H9 (cell line): Measurements from ENCODE around the gene MED15. TPM values are rescaled to one million over a fixed set of nuclear protein-coding genes. Genes with fewer than 3 reads are reported as not detected.

Experiments
- DNase-seq: peaks from one replicate; pipeline ENCODE4 v3.0.0-alpha.2; 2017
- H2AFZ ChIP-seq: one replicate; pipeline ENCODE4 v1.6.1; 2013; ENCODE audit warnings: mild to moderate bottlenecking, low read length, control low read depth, moderate library complexity
- H2AK5ac ChIP-seq: 2 replicates; pipeline ENCODE4 v1.6.1; 2013; ENCODE audit warnings: low read length, control low read depth, mixed read lengths; ENCODE audit not compliant: insufficient read length
- H2BK120ac ChIP-seq: one replicate; pipeline ENCODE4 v1.6.1; 2013; ENCODE audit warnings: low read depth, mild to moderate bottlenecking, low read length, control low read depth, inconsistent platforms; ENCODE audit not compliant: poor library complexity, severe bottlenecking
- H2BK12ac ChIP-seq: 2 replicates; pipeline ENCODE4 v1.6.1; 2013; ENCODE audit warnings: low read length, control low read depth, mixed read lengths, low read depth; ENCODE audit not compliant: insufficient read length
- H2BK15ac ChIP-seq: 2 replicates; pipeline ENCODE4 v1.6.1; 2013; ENCODE audit warnings: low read depth, low read length, control low read depth
- H2BK20ac ChIP-seq: one replicate; pipeline ENCODE4 v1.6.1; 2013; ENCODE audit warnings: low read depth, mild to moderate bottlenecking, low read length, control low read depth, inconsistent platforms; ENCODE audit not compliant: poor library complexity, severe bottlenecking
- H2BK5ac ChIP-seq: 2 replicates; pipeline ENCODE4 v1.6.1; 2013; ENCODE audit warnings: low read length, control low read depth, mixed read lengths; ENCODE audit not compliant: insufficient read length
- H3K14ac ChIP-seq: 2 replicates; pipeline ENCODE4 v1.6.1; 2013; ENCODE audit warnings: low read length, control low read depth; ENCODE audit not compliant: insufficient read depth
- H3K18ac ChIP-seq: 2 replicates; pipeline ENCODE4 v1.6.1; 2013; ENCODE audit warnings: low read depth, mild to moderate bottlenecking, mixed read lengths, low read length, control low read depth; ENCODE audit not compliant: insufficient read length
- H3K23ac ChIP-seq: 2 replicates; pipeline ENCODE4 v1.6.1; 2013; ENCODE audit warnings: low read length, control low read depth, mixed read lengths, low read depth; ENCODE audit not compliant: insufficient read length
- H3K23me2 ChIP-seq: 2 replicates; pipeline ENCODE4 v1.6.1; 2013; ENCODE audit warnings: low read depth, mild to moderate bottlenecking, mixed read lengths, low read length, control low read depth; ENCODE audit not compliant: insufficient read length, poor library complexity, severe bottlenecking
- H3K27ac ChIP-seq: 2 replicates; pipeline ENCODE4 v1.5.1; 2013; ENCODE audit warnings: low read length, control low read depth, mixed read lengths, low read depth; ENCODE audit not compliant: insufficient read length
- H3K27me3 ChIP-seq: 2 replicates; pipeline ENCODE4 v1.6.1; 2013; ENCODE audit warnings: low read length, control low read depth, inconsistent platforms; ENCODE audit not compliant: insufficient read depth
- H3K4ac ChIP-seq: 2 replicates; pipeline ENCODE4 v1.6.1; 2013; ENCODE audit warnings: low read depth, mild to moderate bottlenecking, control low read depth, inconsistent platforms, low read length, moderate library complexity
- H3K4me1 ChIP-seq: 2 replicates; pipeline ENCODE4 v1.6.1; 2013; ENCODE audit warnings: low read length, control low read depth, inconsistent platforms; ENCODE audit not compliant: insufficient read depth
- H3K4me2 ChIP-seq: 2 replicates; pipeline ENCODE4 v1.6.1; 2013; ENCODE audit warnings: low read length, control low read depth, mixed read lengths; ENCODE audit not compliant: insufficient read length, insufficient read depth
- H3K56ac ChIP-seq: 2 replicates; pipeline ENCODE4 v1.6.1; 2013; ENCODE audit warnings: low read depth, mild to moderate bottlenecking, mixed read lengths, low read length, control low read depth; ENCODE audit not compliant: insufficient read length
- H3K79me1 ChIP-seq: 2 replicates; pipeline ENCODE4 v1.6.1; 2013; ENCODE audit warnings: low read depth, mild to moderate bottlenecking, moderate library complexity, low read length, control low read depth, inconsistent platforms; ENCODE audit not compliant: insufficient read depth, poor library complexity, severe bottlenecking
- H3K79me2 ChIP-seq: 2 replicates; pipeline ENCODE4 v1.6.1; 2013; ENCODE audit warnings: low read length, control low read depth, inconsistent platforms; ENCODE audit not compliant: insufficient read depth
- H3K9ac ChIP-seq: 2 replicates; pipeline ENCODE4 v1.6.1; 2013; ENCODE audit warnings: low read length, control low read depth, mixed read lengths; ENCODE audit not compliant: insufficient read length; ENCODE audit errors: extremely low read depth
- H3K9me3 ChIP-seq: one replicate; pipeline ENCODE4 v1.6.1; 2013; ENCODE audit warnings: low read depth, low read length, inconsistent platforms; ENCODE audit not compliant: control insufficient read depth
- H3T11ph ChIP-seq: one replicate; pipeline ENCODE4 v1.6.1; 2013; ENCODE audit warnings: mild to moderate bottlenecking, low read length, control low read depth, inconsistent platforms
- H4K20me1 ChIP-seq: one replicate; pipeline ENCODE4 v1.6.1; 2013; ENCODE audit not compliant: control insufficient read depth, insufficient read length, insufficient read depth
- H4K5ac ChIP-seq: 2 replicates; pipeline ENCODE4 v1.6.1; 2013; ENCODE audit warnings: low read depth, mild to moderate bottlenecking, mixed read lengths, low read length, control low read depth; ENCODE audit not compliant: insufficient read length
- H4K8ac ChIP-seq: replicated peaks from 2 replicates; pipeline ENCODE4 v1.6.1; 2013; ENCODE audit warnings: low read length, control low read depth, mixed read lengths, low read depth; ENCODE audit not compliant: insufficient read length
- H4K91ac ChIP-seq: 2 replicates; pipeline ENCODE4 v1.6.1; 2013; ENCODE audit warnings: low read depth, mild to moderate bottlenecking, moderate library complexity, mixed read lengths, low read length, control low read depth; ENCODE audit not compliant: insufficient read length
- H3K27ac Mint-ChIP-seq, 3 experiments: 2 replicates in 2 of 3; 3 replicates in 1 of 3; pipeline ENCODE4 v1.8.0; 2020 to 2021; ENCODE audit warnings: mixed read lengths in 3 of 3, mild to moderate bottlenecking in 1 of 3, moderate library complexity in 1 of 3
- H3K27me3 Mint-ChIP-seq: 2 replicates; pipeline ENCODE4 v1.8.0; 2021; ENCODE audit warnings: low read depth, mild to moderate bottlenecking, moderate library complexity, mixed read lengths
- H3K36me3 Mint-ChIP-seq, 3 experiments: 2 replicates in 2 of 3; 3 replicates in 1 of 3; pipeline ENCODE4 v1.8.0; 2020 to 2021; ENCODE audit warnings: low read depth in 3 of 3, mixed read lengths in 3 of 3; ENCODE audit not compliant: insufficient read depth in 1 of 3
- H3K4me1 Mint-ChIP-seq, 2 experiments: 2 replicates each; pipeline ENCODE4 v1.8.0; 2020; ENCODE audit warnings: mixed read lengths in 2 of 2
- H3K4me3 Mint-ChIP-seq, 2 experiments: 2 replicates in 1 of 2; 3 replicates in 1 of 2; pipeline ENCODE4 v1.8.0; 2020 to 2021; ENCODE audit warnings: mild to moderate bottlenecking in 2 of 2, mixed read lengths in 2 of 2, moderate library complexity in 1 of 2
- H3K9me3 Mint-ChIP-seq, 2 experiments: 2 replicates in 1 of 2; 3 replicates in 1 of 2; pipeline ENCODE4 v1.8.0; 2020; ENCODE audit warnings: mild to moderate bottlenecking in 2 of 2, mixed read lengths in 2 of 2, moderate library complexity in 1 of 2
- WGBS: extraction: QIAGEN DNeasy Blood & Tissue Kit; methylation state at CpG from one replicate; pipeline ENCODE4 v1.1.7; 2013; ENCODE audit warnings: missing lambda C conversion rate, low lambda C conversion rate, mixed read lengths; ENCODE audit not compliant: insufficient read length; ENCODE audit errors: extremely low coverage; 5-methylcytosine and 5-hydroxymethylcytosine counted together
- total RNA-seq: library from RNA; stranded (reverse); gene quantifications from 2 replicates; pipeline ENCODE4 v1.2.1, GENCODE V29; 2021
- TF ChIP-seq, protein P1 (sequence below): fragments of 200-600 bp; sonication (generic); conservative IDR thresholded peaks from 3 replicates; pipeline ENCODE4 v1.8.0; 2021; ENCODE audit warnings: antibody characterized with exemption, mild to moderate bottlenecking

The MED15 gene
- total RNA-seq, 1 experiment from 2014 or later: 47.4 TPM

DNA sequence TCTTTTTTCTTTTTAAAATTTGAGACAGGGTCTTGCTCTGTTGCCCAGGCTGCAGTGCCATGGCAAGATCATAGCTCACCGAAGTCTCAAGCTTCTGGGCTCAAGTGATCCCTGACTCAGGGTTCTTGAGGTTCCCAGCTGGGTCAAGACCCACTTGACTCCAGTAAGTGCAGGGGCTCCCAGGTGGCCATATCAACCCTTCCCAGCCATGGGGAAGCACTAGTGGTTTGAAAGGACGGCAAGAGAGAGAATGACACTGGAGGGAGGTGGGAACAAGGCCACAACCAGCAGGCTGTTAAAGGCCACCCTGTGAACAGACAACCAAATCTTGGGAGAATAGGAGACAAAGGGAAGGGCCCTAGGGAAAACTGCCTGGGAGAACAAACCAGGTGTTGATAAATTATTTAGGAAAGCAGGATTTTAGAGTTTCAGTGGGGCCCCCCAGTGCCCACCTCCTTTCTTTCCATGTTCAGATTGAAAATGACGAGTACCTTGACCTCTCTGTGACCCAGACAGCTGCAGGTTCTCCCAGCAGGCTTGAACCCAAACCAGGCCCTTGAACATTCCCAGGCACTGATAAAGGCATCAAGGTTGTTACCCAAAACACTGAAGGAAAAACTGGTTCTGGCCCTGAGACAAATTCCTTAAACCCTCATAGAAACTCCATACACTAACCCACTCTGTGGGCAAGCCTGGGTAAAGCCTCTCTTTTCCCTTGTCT lies 40.6 kb upstream of the MED15 start:
- no peak overlapping the region for H3K9ac ChIP-seq
- H3K79me1 ChIP-seq: no peaks in the 10 kb centered on the region
- no peaks in the 10 kb centered on the region for H3K23me2 ChIP-seq
- Mint-ChIP-seq H3K4me3 (no peak overlapping the region), H3K9me3 (no peaks in the 10 kb centered on the region), H3K27ac (no peak overlapping the region), H3K36me3 (peaks cover 3 to 22% (median 10%) of the 10 kb centered on the region in 3 experiments; a peak in 5 of 7 replicates), H3K27me3 (no peaks in the 10 kb centered on the region), H3K4me1 (peaks cover 8 to 14% of the 10 kb centered on the region in 2 experiments)
- no peak overlapping the region for H2BK120ac ChIP-seq
- no peak overlapping the region for H4K5ac ChIP-seq
- no peak overlapping the region for H4K91ac ChIP-seq
- H2AK5ac ChIP-seq: no peak overlapping the region
- no peak for DNase-seq
- no peak overlapping the region for H2BK5ac ChIP-seq
- no peak overlapping the region for H2BK20ac ChIP-seq
- no peak overlapping the region for H3K23ac ChIP-seq
- no peaks in the 10 kb centered on the region for H3K79me2 ChIP-seq
- H2BK12ac ChIP-seq: no peak overlapping the region
- H3K4me2 ChIP-seq: no peak overlapping the region
- no peaks in the 10 kb centered on the region for H3K27me3 ChIP-seq
- no peak overlapping the region for H3K56ac ChIP-seq
- no CpG with 5 or more reads among the region's 3 CpGs for WGBS
- H3K4ac ChIP-seq: no peak overlapping the region
- no peak overlapping the region for H3K14ac ChIP-seq
- H2BK15ac ChIP-seq: no peak overlapping the region
- H3K4me1 ChIP-seq: peaks cover 3% of the 10 kb centered on the region; the same call in 1 of the 2 replicates
- no peaks in the 10 kb centered on the region for H3K9me3 ChIP-seq
- no peak overlapping the region for H4K8ac ChIP-seq
- H3K27ac ChIP-seq: no peak overlapping the region
- TF ChIP-seq, protein P1, sequence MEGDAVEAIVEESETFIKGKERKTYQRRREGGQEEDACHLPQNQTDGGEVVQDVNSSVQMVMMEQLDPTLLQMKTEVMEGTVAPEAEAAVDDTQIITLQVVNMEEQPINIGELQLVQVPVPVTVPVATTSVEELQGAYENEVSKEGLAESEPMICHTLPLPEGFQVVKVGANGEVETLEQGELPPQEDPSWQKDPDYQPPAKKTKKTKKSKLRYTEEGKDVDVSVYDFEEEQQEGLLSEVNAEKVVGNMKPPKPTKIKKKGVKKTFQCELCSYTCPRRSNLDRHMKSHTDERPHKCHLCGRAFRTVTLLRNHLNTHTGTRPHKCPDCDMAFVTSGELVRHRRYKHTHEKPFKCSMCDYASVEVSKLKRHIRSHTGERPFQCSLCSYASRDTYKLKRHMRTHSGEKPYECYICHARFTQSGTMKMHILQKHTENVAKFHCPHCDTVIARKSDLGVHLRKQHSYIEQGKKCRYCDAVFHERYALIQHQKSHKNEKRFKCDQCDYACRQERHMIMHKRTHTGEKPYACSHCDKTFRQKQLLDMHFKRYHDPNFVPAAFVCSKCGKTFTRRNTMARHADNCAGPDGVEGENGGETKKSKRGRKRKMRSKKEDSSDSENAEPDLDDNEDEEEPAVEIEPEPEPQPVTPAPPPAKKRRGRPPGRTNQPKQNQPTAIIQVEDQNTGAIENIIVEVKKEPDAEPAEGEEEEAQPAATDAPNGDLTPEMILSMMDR: no peak
- H2AFZ ChIP-seq: no peak overlapping the region
- H3K18ac ChIP-seq: no peak overlapping the region
- H4K20me1 ChIP-seq: no peaks in the 10 kb centered on the region
- H3T11ph ChIP-seq: no peak overlapping the region
